ENCODE data around the gene EGFLAM. TPM values are rescaled to one million over a fixed set of nuclear protein-coding genes. Genes with fewer than 3 reads are reported as not detected.
A peak's percentile ranks its signal among the peaks of the same experiment; 100 is the strongest.

The EGFLAM gene
- total and polyA plus RNA-seq, 2 of the 4 experiments (the other 2 are of a cell fraction), result 0.77 to 1.1 TPM

DNA sequence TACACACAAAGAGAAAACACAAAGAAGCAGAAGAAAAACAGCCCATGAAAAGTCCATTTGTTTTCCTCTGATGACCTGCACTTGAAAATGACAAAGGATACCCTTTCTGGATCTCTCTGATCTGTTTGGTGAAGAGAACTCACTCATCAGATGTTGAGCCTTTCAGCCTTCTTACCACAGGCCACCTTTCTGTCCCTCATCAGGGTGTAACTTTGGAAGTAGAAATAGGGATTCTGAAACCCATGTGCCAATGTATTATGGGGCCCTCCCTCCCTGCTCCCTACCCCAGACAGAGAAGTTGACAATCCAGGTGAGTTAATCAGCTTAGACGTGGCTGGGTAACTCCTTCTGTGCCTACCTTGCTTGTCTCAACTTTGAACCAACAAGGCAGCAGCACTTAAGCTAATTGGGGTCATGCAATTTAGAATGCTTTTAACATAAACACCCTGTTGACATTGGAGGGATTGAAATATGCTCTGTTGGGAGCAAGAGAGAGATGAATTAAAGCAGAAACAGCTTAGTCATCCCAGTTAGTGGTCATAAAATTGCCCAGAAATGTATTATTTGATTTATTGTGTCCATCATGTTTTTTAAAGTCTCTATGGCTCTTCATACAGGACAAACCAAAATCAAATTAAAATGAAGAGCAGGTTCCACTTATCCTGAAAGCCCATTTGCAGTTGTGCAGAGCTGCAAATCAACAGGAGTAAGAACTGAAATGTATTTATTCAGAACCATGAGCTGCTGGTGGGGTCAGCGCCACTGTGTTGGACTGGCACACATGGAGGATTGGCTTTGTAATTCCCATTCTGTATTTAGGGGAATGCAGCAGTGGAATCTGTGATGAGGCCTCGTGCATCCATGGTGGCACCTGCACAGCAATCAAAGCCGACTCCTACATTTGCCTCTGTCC lies 166.0 kb downstream of the EGFLAM start:
- H3K4me1 ChIP-seq (ENCODE audit: control insufficient read depth, insufficient read depth, low read length), result peaks cover 18% of the 10 kb centered on the region
- H2AK5ac ChIP-seq (ENCODE audit: low read depth, low read length), result no peak overlapping the region
- ATAC-seq (ENCODE audit: low read depth) (no peak), DNase-seq (no peak)
- no peaks in the 10 kb centered on the region for H3K27me3 ChIP-seq (ENCODE audit: control insufficient read depth, insufficient read depth, low read length)
- no peak overlapping the region for H3K18ac ChIP-seq (ENCODE audit: low read depth, low read length)
- no peak overlapping the region for H4K5ac ChIP-seq (ENCODE audit: low read depth, low read length)
- no peaks in the 10 kb centered on the region for H4K20me1 ChIP-seq (ENCODE audit: insufficient read depth, low read length)
- ChIA-PET CTCF (interaction anchor here (1.4 kb wide), 1 partner anchor 17 kb away, joined by 4 read pairs; no protein-coding TSS in a partner anchor), POLR2A (ENCODE audit: unreplicated experiment) (no interaction called here)
- no peak overlapping the region for H2AFZ ChIP-seq (replicated peaks; ENCODE audit: low read length, poor library complexity)
- H3K9ac ChIP-seq (ENCODE audit: low read depth, low read length), result no peak overlapping the region
- no peak overlapping the region for H3K4me2 ChIP-seq (ENCODE audit: low read depth, low read length)
- 92% methylated on average over 2 of the region's 4 CpGs; no CpG with 5 or more reads in 1 of the 2 experiments for WGBS, 2 experiments (ENCODE audit: extremely low coverage in 2 of 2, insufficient read length in 1 of 2)
- no peaks in the 10 kb centered on the region for H3K36me3 ChIP-seq (ENCODE audit: control insufficient read depth, insufficient read depth, low read length)
- H2AK9ac ChIP-seq (replicated peaks; ENCODE audit: low read depth, low read length, poor library complexity), result no peak overlapping the region
- peak overlapping the region; percentile 27; the same call in 1 of the 2 replicates for H2BK120ac ChIP-seq (ENCODE audit: low read depth, low read length)
- H3K4me3 ChIP-seq (ENCODE audit: insufficient read depth, low read depth, low read length), result no peak overlapping the region
- TF ChIP-seq NFE2L2 (IDR thresholded peaks at IDR 0.05; ENCODE audit: low read depth, low read length) (0 out of 2 replicates have a peak, but pooled peaks have one; percentile 10), RFX5 (IDR thresholded peaks at IDR 0.05; ENCODE audit: low read depth, low read length) (no peak)
- TF ChIP-seq, protein P1, sequence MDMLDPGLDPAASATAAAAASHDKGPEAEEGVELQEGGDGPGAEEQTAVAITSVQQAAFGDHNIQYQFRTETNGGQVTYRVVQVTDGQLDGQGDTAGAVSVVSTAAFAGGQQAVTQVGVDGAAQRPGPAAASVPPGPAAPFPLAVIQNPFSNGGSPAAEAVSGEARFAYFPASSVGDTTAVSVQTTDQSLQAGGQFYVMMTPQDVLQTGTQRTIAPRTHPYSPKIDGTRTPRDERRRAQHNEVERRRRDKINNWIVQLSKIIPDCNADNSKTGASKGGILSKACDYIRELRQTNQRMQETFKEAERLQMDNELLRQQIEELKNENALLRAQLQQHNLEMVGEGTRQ (IDR thresholded peaks at IDR 0.05; ENCODE audit: low read depth, low read length), result no peak
- TF ChIP-seq, protein P2, sequence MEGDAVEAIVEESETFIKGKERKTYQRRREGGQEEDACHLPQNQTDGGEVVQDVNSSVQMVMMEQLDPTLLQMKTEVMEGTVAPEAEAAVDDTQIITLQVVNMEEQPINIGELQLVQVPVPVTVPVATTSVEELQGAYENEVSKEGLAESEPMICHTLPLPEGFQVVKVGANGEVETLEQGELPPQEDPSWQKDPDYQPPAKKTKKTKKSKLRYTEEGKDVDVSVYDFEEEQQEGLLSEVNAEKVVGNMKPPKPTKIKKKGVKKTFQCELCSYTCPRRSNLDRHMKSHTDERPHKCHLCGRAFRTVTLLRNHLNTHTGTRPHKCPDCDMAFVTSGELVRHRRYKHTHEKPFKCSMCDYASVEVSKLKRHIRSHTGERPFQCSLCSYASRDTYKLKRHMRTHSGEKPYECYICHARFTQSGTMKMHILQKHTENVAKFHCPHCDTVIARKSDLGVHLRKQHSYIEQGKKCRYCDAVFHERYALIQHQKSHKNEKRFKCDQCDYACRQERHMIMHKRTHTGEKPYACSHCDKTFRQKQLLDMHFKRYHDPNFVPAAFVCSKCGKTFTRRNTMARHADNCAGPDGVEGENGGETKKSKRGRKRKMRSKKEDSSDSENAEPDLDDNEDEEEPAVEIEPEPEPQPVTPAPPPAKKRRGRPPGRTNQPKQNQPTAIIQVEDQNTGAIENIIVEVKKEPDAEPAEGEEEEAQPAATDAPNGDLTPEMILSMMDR (conservative IDR thresholded peaks at IDR 0.05; ENCODE audit: low read depth, low read length), result no peak
- dilution Hi-C loops (cut with HindIII; ENCODE audit: low sequenced_read_pairs, unreplicated experiment) (no loop called here), in situ Hi-C loops (cut with MboI; ENCODE audit: low sequenced_read_pairs) (no loop called here), intact Hi-C loops (cut with micrococcal nuclease) (loop anchor here (5.0 kb wide), 1 partner anchor 128 kb away; no protein-coding TSS in a partner anchor)
- no peak overlapping the region for H3K4ac ChIP-seq (ENCODE audit: low read depth, low read length)
- peak overlapping the region; percentile 74; the same call in 1 of the 3 replicates for H2BK15ac ChIP-seq (ENCODE audit: low read depth, low read length)
- H4K8ac ChIP-seq (ENCODE audit: low read depth in 2 of 2, low read length in 2 of 2), result no peak overlapping the region
- H3K14ac ChIP-seq (replicated peaks; ENCODE audit: low read depth, low read length), result 0 out of 2 replicates have a peak overlapping the region, but pooled peaks have one; percentile 33
- no peak overlapping the region for H3K56ac ChIP-seq (ENCODE audit: extremely low read depth, insufficient read depth, low read length)
- BruUV-seq (replicated peaks), result no TSS peak
- no peak overlapping the region for H2BK5ac ChIP-seq (ENCODE audit: low read depth, low read length, poor library complexity, severe bottlenecking)
- no peak overlapping the region for H3K23ac ChIP-seq (ENCODE audit: low read depth, low read length)
- no peak overlapping the region for H3K27ac ChIP-seq (ENCODE audit: insufficient read depth, low read length)
- peaks cover 2% of the 10 kb centered on the region for H3K9me1 ChIP-seq (ENCODE audit: insufficient read depth, low read length)
- H4K91ac ChIP-seq (ENCODE audit: insufficient read depth, low read depth, low read length), result no peak overlapping the region
- H3K9me3 ChIP-seq (ENCODE audit: control insufficient read depth, insufficient read depth, low read length), result no peaks in the 10 kb centered on the region
- H3K79me1 ChIP-seq (ENCODE audit: low read depth in 1 of 2, low read length in 2 of 2), result no peaks in the 10 kb centered on the region
- 0 out of 2 replicates have a peak overlapping the region, but pooled peaks have one; percentile 1 for H2BK20ac ChIP-seq (ENCODE audit: low read depth, low read length)

All from IMR-90 (cell line).